GF-D8 (cell line): ENCODE results near the gene PEMT.

Experiments used
- DNase-seq: peaks from one replicate; lab custom pipeline; 2025; lab: John Stamatoyannopoulos, UW

Gene PEMT

GRCh38 chr17:17514993-17515933 lies 76.2 kb downstream of the PEMT start:
- DNase-seq = no peak

- DNase-seq = no peak
Observed at GRCh38 chr17:17514361-17514992, 77.0 kb downstream of the PEMT start.

GRCh38 chr17:17513626-17514025 lies 77.9 kb downstream of the PEMT start:
- no peak for DNase-seq

GRCh38 chr17:17512866-17513265 lies 78.6 kb downstream of the PEMT start:
- DNase-seq = no peak

GRCh38 chr17:17511881-17512858 lies 79.3 kb downstream of the PEMT start:
- DNase-seq = no peak

GRCh38 chr17:17511293-17511741 lies 80.2 kb downstream of the PEMT start:
- no peak for DNase-seq

GRCh38 chr17:17510456-17511292 lies 80.8 kb downstream of the PEMT start:
- no peak for DNase-seq

- DNase-seq = no peak
Observed at GRCh38 chr17:17509601-17510425, 81.7 kb downstream of the PEMT start.

GRCh38 chr17:17508646-17509591 lies 82.6 kb downstream of the PEMT start:
- DNase-seq = no peak

GRCh38 chr17:17508019-17508535 lies 83.4 kb downstream of the PEMT start:
- no peak for DNase-seq

GRCh38 chr17:17507465-17508011 lies 84.0 kb downstream of the PEMT start:
- DNase-seq = no peak

- no peak for DNase-seq
Observed at GRCh38 chr17:17506893-17507464, 84.5 kb downstream of the PEMT start.

- DNase-seq = no peak
Observed at GRCh38 chr17:17506181-17506741, 85.2 kb downstream of the PEMT start.

GRCh38 chr17:17505610-17506171 lies 85.8 kb downstream of the PEMT start:
- DNase-seq = no peak

GRCh38 chr17:17505151-17505550 lies 86.4 kb downstream of the PEMT start:
- no peak for DNase-seq

GRCh38 chr17:17504341-17505140 lies 87.0 kb downstream of the PEMT start:
- DNase-seq = no peak
